Heart left ventricle (tissue), 13 donors: ENCODE measurements around the gene SSBP3.

ENCODE experiments used
- CTCF ChIP-seq, 12 donors: fragments of 200-600 bp; sonication (generic) in 4 of 12; IDR thresholded peaks; one replicate each; pipeline versions ENCODE4 v1.5.0 to v1.8.0; 2018 to 2022; ENCODE audit warnings: antibody characterized with exemption in 12 of 12, mild to moderate bottlenecking in 5 of 12
- POLR2A ChIP-seq, 2 donors: fragments of 450-650 bp; IDR thresholded peaks; one replicate each; pipeline ENCODE4 v1.6.1; 2017; ENCODE audit warnings: antibody characterized with exemption in 2 of 2, mild to moderate bottlenecking in 2 of 2, moderate library complexity in 2 of 2
- donor health status: ischemic (EF 13 %, LVEDD 7.1; RV severe dilation, severe dysfunction).
- donor health status: DM: no; HTN: yes; CAD: no.
- donor health status: DM: no; HTN: no; CAD: no.
- donor health status: ischemic (EF 25% LVEDD 6.9; RV normal size, moderate dysfunction).
- donor health status: ischemic (EF 25% LVEDD 5.7; RV mildly dilated, moderate dysfunction).
- donor health status: ischemic (EF 35%, LVEDD 5.7; RV mildly dilated, moderate dysfunction).
- donor health status: nonischemic (EF 11% LVEDD 7.7; RV severe dilation, severe dysfunction).
- donor health status: DM: yes; HTN: yes; CAD: no.
- donor health status: PGD.
- donor health status: ischemic (EF 29% LVEDD 5.4; RV normal size, mild dysfunction).
- donor health status: nonischemic (EF 23%, LVEDD 6.1; RV moderate dilation, normal function).

GRCh38 chr1:54257346-54257620 is 148.9 kb downstream of the SSBP3 start:
- TF ChIP-seq CTCF (IDR thresholded peaks at IDR 0.05): no peak
- TF ChIP-seq POLR2A (IDR thresholded peaks at IDR 0.05): no peak
